GM21619 (cell line): ENCODE results near the gene SH3RF1.
A peak's percentile ranks its signal among the peaks of the same experiment; 100 is the strongest.

Source experiments
- ATAC-seq: cut with Tn5 transposase; IDR thresholded peaks from one replicate; pipeline ENCODE4 v1.9.1; 2021; ENCODE audit not compliant: unreplicated experiment

The SH3RF1 gene

DNA sequence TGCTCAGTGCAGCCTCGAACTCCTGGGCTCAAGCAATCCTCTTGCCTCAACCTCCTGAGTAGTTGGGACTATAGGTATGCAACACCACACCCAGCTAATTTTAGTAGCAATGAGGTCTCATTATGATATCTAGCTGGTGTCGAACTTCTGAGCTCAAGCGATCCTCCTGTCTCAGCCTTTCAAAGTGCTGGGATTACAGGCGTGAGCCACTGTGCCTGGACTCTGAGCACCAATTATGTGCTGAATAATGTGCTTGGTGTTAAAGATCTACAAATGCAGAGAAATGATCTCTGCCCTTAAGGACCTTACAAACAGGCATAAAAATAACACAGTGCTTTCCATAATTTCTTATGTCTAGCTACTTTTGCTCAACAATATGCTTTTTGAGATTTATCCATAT is 131.7 kb downstream of the SH3RF1 start:
- ATAC-seq = no peak

GRCh38 chr4:169137558-169137920 is 133.2 kb downstream of the SH3RF1 start:
- no peak for ATAC-seq

DNA sequence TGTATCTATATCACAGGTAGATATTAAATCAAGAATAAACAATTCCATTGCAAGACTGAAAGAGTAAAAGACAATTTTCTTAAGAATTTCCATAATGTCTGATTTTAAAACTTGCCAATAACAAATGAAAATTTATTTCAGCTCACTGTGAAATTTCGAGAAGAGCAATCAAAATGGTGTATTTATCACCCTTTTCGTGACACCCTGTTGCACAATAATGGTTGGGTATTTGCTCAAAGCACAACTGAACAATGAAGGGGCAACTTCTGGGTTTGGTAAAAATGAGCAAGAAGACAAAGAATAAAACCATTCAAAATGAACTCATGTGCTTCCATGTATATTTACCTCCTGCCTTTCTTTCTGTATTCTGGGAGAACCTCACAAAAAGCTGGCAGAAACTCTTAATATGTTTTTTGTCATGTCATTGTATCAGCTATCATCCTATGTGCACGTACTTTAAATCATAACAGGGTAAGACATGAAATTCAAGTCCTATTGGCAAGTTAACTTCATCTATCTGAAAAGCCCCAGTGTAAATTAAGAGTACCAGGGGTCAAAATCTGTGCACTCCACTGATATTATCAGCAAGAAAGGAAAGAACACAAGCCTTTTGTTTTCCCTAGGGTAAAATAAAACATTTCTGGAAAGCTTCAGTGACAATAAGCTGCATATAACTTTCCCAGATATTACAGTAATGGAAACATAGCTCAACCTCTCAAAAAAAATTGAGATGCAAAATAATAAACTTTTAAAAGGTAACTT is 133.8 kb downstream of the SH3RF1 start:
- no peak for ATAC-seq

- no peak for ATAC-seq
These were observed 134.4 kb downstream of the SH3RF1 start for GRCh38 chr4:169136330-169136729.

DNA sequence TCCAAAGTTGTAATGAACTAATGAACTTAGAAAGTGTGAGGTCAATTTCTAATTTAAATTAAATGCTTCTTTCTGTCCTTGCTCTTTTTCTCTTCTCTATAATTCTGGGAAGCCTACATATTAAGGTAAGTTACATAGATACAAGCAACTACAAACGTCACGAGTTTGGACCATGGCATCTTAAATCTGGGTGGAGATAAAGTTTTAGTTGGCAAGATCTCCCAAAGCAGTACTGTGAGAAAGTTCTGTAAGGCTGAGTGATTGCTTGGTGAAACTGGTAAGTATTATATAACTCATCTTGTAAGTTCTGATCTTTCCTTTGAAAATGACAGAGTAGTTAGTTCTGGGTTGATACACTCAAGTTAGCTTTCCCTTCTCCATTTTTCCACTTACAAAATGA is 135.0 kb downstream of the SH3RF1 start:
- no peak for ATAC-seq

- ATAC-seq = no peak
These were observed 136.8 kb downstream of the SH3RF1 start for GRCh38 chr4:169133932-169134331.

DNA sequence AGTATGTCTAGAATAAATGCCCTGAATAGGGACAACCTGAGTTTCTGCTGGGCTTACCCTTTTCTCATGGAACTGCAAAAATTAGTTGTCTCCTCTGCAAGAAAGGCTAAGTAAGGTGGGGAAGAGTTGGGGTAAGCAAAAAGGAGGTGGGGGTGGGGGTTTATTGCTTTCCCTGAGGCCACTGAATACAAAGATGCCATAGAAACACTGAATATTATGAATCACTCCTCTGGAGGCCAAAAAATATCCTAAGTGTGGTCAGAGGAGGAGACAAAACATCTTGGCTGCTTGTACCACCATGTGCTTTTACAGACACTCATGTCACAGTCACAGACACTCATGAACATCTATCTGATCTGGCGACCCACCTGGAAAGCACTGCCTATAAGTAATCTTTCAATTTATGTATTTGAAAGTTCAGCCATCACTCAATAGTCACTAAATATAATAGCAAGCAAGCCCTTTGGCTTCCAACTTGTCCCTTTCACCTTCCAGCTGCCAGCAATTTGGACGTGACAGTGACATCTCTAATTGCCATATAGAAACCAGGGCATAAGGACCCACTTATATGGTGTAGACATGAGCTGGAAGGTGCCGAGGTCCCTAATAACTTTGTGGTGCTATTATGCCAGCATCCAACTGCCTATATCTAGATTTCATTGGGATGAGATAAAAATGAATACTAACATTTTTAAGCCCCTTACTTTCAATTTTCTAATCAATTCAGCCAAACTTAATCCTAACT is 138.0 kb downstream of the SH3RF1 start:
- no peak for ATAC-seq

DNA sequence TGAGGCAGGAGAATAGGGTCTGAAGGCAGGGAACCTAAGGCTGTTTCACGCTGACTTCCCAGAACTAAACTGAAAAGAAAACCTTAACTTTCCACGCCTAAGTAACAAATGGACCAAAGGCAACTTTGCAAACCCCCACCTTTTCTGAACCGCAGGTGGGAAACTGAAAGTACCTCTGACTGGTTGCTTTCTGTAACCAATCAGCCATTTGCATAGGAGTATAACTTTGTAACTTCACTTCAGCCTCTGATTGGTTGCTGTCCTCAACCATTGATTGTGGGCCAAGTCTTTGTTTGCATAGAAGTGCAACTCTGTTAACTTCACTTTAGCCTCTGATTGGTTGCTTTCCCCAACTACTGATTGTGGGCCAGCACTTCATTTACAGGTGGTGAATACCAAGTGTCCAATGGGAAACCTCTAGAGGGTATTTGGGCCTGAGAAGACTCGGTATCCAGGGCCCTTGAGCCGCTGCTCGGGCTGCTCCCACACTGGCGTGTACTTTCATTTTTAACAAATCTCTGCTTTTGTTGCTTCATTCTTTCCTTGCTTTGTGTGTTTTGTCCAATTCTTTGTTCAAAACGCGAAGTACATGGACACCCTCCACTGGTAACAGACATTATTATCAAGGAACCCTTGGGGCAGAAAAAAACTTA is 139.1 kb downstream of the SH3RF1 start:
- peak; percentile 53 for ATAC-seq

- no peak for ATAC-seq
These were observed 141.9 kb downstream of the SH3RF1 start for GRCh38 chr4:169128902-169129301.

GRCh38 chr4:169127314-169127713 is 143.4 kb downstream of the SH3RF1 start:
- ATAC-seq = no peak

GRCh38 chr4:169124661-169125060 is 146.1 kb downstream of the SH3RF1 start:
- ATAC-seq = no peak

GRCh38 chr4:169122422-169122821 is 148.3 kb downstream of the SH3RF1 start:
- ATAC-seq = no peak

DNA sequence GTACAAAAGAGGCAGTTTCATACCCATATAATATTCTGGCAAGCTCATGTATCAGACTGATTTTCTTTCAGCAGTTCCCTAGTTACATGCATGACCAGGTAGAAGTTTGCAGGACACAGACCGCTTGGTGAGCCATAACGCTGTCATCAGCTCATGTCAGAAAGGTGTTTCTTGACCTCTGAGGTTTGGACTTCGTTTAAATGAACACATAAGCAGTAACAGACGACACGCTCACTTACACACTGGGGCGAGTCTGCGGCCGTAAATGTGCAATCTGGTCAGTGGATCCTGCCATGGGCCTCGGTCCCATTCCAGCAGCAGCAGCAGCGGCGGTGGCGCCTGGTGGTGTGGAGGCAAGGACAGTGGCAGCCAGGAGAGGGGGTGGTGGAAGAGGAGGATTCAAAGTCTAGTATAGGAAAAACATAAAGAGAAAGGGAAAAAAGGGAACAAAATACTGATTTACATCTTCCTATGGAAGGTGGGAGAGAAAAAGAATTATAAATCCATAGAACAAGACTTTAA is 148.8 kb downstream of the SH3RF1 start:
- ATAC-seq = no peak

DNA sequence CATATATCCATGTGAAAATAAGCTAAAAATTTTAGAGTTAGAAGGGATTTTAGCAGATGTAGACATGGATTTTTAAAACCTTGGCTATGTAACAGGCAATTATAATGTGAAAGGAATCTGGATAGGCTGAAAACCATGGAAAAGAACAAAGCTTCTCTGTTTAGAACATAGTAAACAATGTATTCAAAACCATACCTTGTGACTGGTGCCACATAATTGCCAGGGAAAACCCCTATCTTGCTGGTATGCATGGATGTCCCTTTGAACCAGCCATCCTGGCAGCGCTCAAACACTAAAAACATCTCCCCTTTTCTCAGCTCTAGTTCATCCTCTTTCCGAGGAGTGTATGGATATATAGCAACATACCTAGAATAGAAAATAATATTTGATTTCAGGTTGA is 150.1 kb downstream of the SH3RF1 start:
- ATAC-seq = no peak

- ATAC-seq = no peak
These were observed 151.2 kb downstream of the SH3RF1 start for GRCh38 chr4:169119536-169119935.

- no peak for ATAC-seq
These were observed 153.1 kb downstream of the SH3RF1 start for GRCh38 chr4:169117591-169118081.

DNA sequence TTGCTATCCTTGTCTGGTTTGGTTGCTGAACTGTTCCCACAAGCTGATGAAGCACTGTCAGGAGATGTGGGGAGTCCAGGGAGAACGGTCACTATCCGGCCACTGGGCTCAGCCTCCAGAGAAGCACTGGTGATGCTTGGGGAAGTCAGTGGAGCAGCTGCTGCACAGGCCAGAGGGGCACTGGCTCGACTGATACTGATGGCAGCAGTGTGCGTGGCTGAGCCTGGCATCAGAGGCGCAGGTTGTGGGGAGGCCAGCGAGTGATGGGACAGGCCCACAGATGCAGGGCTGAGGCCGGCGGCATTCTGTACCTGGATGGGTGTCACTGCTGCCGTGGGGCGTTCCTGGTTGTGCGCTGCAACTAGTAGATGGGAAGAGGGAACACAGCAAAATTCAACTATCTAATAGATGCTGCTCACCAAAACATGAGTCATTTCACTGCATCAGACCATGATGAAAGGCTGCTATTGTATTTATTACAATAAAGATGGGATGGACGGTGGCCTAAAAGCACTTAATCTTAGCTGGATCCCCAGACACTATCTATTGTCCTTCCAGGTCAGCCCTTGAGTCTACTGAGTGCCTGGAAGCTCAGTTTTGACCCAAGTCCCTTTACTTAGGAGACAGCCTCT is 154.4 kb downstream of the SH3RF1 start:
- ATAC-seq = no peak

DNA sequence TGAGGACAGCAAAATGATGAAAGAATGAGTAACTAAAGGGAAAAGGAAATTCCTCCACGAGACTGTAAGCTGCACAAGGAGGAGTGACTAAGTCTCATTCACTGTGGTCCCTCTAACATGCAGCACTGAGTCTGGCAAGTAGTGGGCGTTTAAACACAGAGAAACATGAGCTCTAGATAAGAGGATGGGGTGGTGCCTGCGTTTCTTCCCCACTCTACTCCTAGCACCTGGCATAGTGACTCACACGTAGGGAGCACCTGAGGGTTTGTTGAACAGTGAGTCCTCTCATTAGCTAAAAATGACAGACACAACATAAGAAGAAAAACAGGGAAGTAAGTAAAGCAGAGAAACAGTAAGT is 154.9 kb downstream of the SH3RF1 start:
- no peak for ATAC-seq

- no peak for ATAC-seq
These were observed 155.4 kb downstream of the SH3RF1 start for GRCh38 chr4:169115144-169115896.

GRCh38 chr4:169114341-169114974 is 156.3 kb downstream of the SH3RF1 start:
- no peak for ATAC-seq
